GM12878 (cell line): Measurements from ENCODE around the gene FBXL17. TPM values are rescaled to one million over a fixed set of nuclear protein-coding genes. Genes with fewer than 3 reads are reported as not detected.
A peak's percentile ranks its signal among the peaks of the same experiment; 100 is the strongest.

Experiments used
- ATAC-seq: fragments of 200-7000 bp; cut with Tn5 transposase; 3 replicates; pipeline ENCODE4 v1.9.1; 2020; ENCODE audit warnings: mild to moderate bottlenecking, moderate library complexity
- BruUV-seq: library from RNA; stranded (reverse); fragments of 400-500 nt; replicated peaks from 2 replicates; lab custom pipeline; 2021; lab: Mats Ljungman, UMichigan
- CTCF ChIA-PET: fragments of 300-600 bp; sonication (Branson Sonifier 250); formaldehyde crosslinking; extraction: SDS; loops from one replicate; lab custom pipeline; 2021; ENCODE audit warnings: inconsistent platforms; lab: Yijun Ruan, JAX
- POLR2A ChIA-PET: fragments of 350-600 bp; formaldehyde crosslinking; extraction: SDS; loops from one replicate; lab custom pipeline; 2021; ENCODE audit warnings: inconsistent platforms; lab: Charles Lee
- RAD21 ChIA-PET: fragments of 300-600 bp; sonication (Branson Sonifier 250); formaldehyde crosslinking; loops from one replicate; lab custom pipeline; 2023; ENCODE audit warnings: antibody characterized with exemption; ENCODE audit not compliant: unreplicated experiment; lab: Charles Lee
- SMC1A ChIA-PET: fragments of 300-600 bp; sonication (Branson Sonifier 250); formaldehyde crosslinking; loops from one replicate; lab custom pipeline; 2023; ENCODE audit not compliant: unreplicated experiment, uncharacterized antibody; lab: Charles Lee
- DNase-seq: peaks from one replicate; pipeline ENCODE4 v3.0.0-alpha.2; 2011; ENCODE audit warnings: low read depth, low spot score
- FAIRE-seq: peaks from 3 replicates; lab custom pipeline; 2011; peaks lifted over from hg19 to GRCh38; lab: Jason Lieb, UNC
- H2AFZ ChIP-seq: 2 replicates; pipeline ENCODE4 v1.6.0; 2011; ENCODE audit warnings: low read depth, low read length, control low read depth; ENCODE audit not compliant: control insufficient read depth
- H3K27ac ChIP-seq: 2 replicates; pipeline ENCODE4 v1.5.1; 2011; ENCODE audit warnings: control low read depth; ENCODE audit not compliant: control insufficient read depth, insufficient read depth
- H3K27me3 ChIP-seq, 2 experiments: replicated peaks in 1 of 2; 2 replicates each; pipeline versions ENCODE4 v1.6.0 to v1.6.1; 2011; ENCODE audit warnings: low read length in 1 of 2; ENCODE audit not compliant: control insufficient read depth in 2 of 2, insufficient read depth in 2 of 2
- H3K36me3 ChIP-seq, 2 experiments: 2 replicates each; pipeline ENCODE4 v1.5.1; 2011; ENCODE audit warnings: low read length in 1 of 2; ENCODE audit not compliant: control insufficient read depth in 2 of 2, insufficient read depth in 2 of 2
- H3K4me1 ChIP-seq: 2 replicates; pipeline ENCODE4 v1.6.1; 2011; ENCODE audit warnings: mild to moderate bottlenecking, low read length, moderate library complexity, mixed read lengths; ENCODE audit not compliant: control insufficient read depth, insufficient read depth
- H3K4me2 ChIP-seq: 2 replicates; pipeline ENCODE4 v1.6.0; 2011; ENCODE audit warnings: control low read depth; ENCODE audit not compliant: control insufficient read depth, insufficient read depth
- H3K4me3 ChIP-seq: fragments of 200-600 bp; sonication (generic); 2 replicates; pipeline ENCODE4 v1.5.1; 2016
- H3K79me2 ChIP-seq: 2 replicates; pipeline ENCODE4 v1.6.0; 2011; ENCODE audit warnings: low read length; ENCODE audit not compliant: control insufficient read depth, insufficient read depth
- H3K9ac ChIP-seq: 2 replicates; pipeline ENCODE4 v1.8.0; 2011; ENCODE audit warnings: low read length, control low read depth, mixed read lengths; ENCODE audit not compliant: control insufficient read depth, insufficient read depth
- H3K9me3 ChIP-seq: replicated peaks from 3 replicates; pipeline ENCODE4 v1.5.1; 2011; ENCODE audit warnings: mild to moderate bottlenecking, low read length; ENCODE audit not compliant: control insufficient read depth, insufficient read depth
- H4K20me1 ChIP-seq: 2 replicates; pipeline ENCODE4 v1.6.0; 2011; ENCODE audit not compliant: control insufficient read depth, insufficient read depth
- ATF2 ChIP-seq: IDR thresholded peaks from 2 replicates; pipeline ENCODE4 v1.6.1; 2012; ENCODE audit warnings: low read length, inconsistent platforms
- BCL11A ChIP-seq: IDR thresholded peaks from 2 replicates; pipeline ENCODE4 v1.6.1; 2011; ENCODE audit warnings: low read depth, low read length
- DPF2 ChIP-seq: fragments of 450-650 bp; IDR thresholded peaks from 2 replicates; pipeline ENCODE4 v1.6.1; 2017; ENCODE audit warnings: mild to moderate bottlenecking
- E2F8 ChIP-seq: fragments of 450-650 bp; IDR thresholded peaks from 2 replicates; pipeline ENCODE4 v1.6.1; 2018; ENCODE audit warnings: mild to moderate bottlenecking, low read depth, moderate library complexity; ENCODE audit not compliant: partially characterized antibody
- ESRRA ChIP-seq: IDR thresholded peaks from 2 replicates; pipeline ENCODE4 v1.6.1; 2012; ENCODE audit warnings: mild to moderate bottlenecking, low read length, improper control_type of control experiment
- IKZF1 ChIP-seq: fragments of 450-650 bp; conservative IDR thresholded peaks from 2 replicates; pipeline ENCODE4 v1.6.1; 2017; ENCODE audit warnings: antibody characterized with exemption, mild to moderate bottlenecking
- MEF2A ChIP-seq: IDR thresholded peaks from 2 replicates; pipeline ENCODE4 v1.6.1; 2011; ENCODE audit warnings: low read depth, mild to moderate bottlenecking, low read length, moderate library complexity; ENCODE audit not compliant: insufficient read depth
- PML ChIP-seq: IDR thresholded peaks from 2 replicates; pipeline ENCODE4 v1.6.1; 2012; ENCODE audit warnings: low read length, inconsistent platforms
- SMAD5 ChIP-seq: IDR thresholded peaks from 2 replicates; pipeline ENCODE4 v1.6.1; 2016; ENCODE audit warnings: antibody characterized with exemption, low read depth
- SREBF1 ChIP-seq: IDR thresholded peaks from 2 replicates; pipeline ENCODE4 v1.6.1; 2012; ENCODE audit warnings: mild to moderate bottlenecking, low read length
- SREBF2 ChIP-seq: IDR thresholded peaks from 2 replicates; pipeline ENCODE4 v1.6.1; 2012; ENCODE audit warnings: mild to moderate bottlenecking, low read length
- TARDBP ChIP-seq: IDR thresholded peaks from 2 replicates; pipeline ENCODE4 v1.6.1; 2016; ENCODE audit warnings: borderline replicate concordance
- TCF12 ChIP-seq: IDR thresholded peaks from 2 replicates; pipeline ENCODE4 v1.6.1; 2011; ENCODE audit warnings: low read depth, mild to moderate bottlenecking, low read length
- YBX1 ChIP-seq: fragments of 450-650 bp; IDR thresholded peaks from 2 replicates; pipeline ENCODE4 v1.6.1; 2016; ENCODE audit warnings: antibody characterized with exemption
- YY1 ChIP-seq: IDR thresholded peaks from 2 replicates; pipeline ENCODE4 v1.6.1; 2011; ENCODE audit warnings: low read depth, mild to moderate bottlenecking, low read length
- ZNF24 ChIP-seq: fragments of 450-650 bp; IDR thresholded peaks from 2 replicates; pipeline ENCODE4 v1.6.1; 2017; ENCODE audit warnings: antibody characterized with exemption, mild to moderate bottlenecking
- WGBS: methylation state at CpG from one replicate; pipeline ENCODE4 v1.1.6; 2016; ENCODE audit warnings: low lambda C conversion rate; ENCODE audit not compliant: insufficient replicate concordance, insufficient coverage; ENCODE audit errors: missing lambda C conversion rate; 5-methylcytosine and 5-hydroxymethylcytosine counted together
- in situ Hi-C: fragments of 300-500 bp; cut with MboI; formaldehyde crosslinking; loops from 9 replicates; pipeline ENCODE4 v1.14.3; 2018; ENCODE audit warnings: mixed read lengths
- intact Hi-C: fragments of 100-400 bp; cut with micrococcal nuclease; formaldehyde crosslinking; loops from one replicate; pipeline ENCODE4 v1.14.2; 2022; ENCODE audit not compliant: unreplicated experiment
- polyA plus RNA-seq, 11 experiments: library from polyadenylated mRNA; depleted of rRNA in 4 of 11; unstranded in 6 of 11; stranded (reverse) in 5 of 11; fragments of >200 nt; fragmentation: Nextera tagmentation in 4 of 11; fragmentation: Illumina TruSeq in 1 of 11; extraction: Ambion mirVana in 4 of 11; extraction: Trizol in 1 of 11; gene quantifications; 1 replicate in 1 of 11; 2 replicates in 10 of 11; pipeline versions ENCODE4 v1.2.1 to v1.2.3, GENCODE V29; 2011 to 2016; ENCODE audit warnings: inconsistent platforms in 2 of 11, missing spikeins in 2 of 11, low read depth in 1 of 11
- total RNA-seq, 4 experiments: library from RNA; depleted of rRNA in 3 of 4; stranded (reverse); fragments of >200 nt in 3 of 4; fragmentation: Illumina TruSeq in 1 of 4; extraction: Trizol in 1 of 4; gene quantifications; 2 replicates each; pipeline versions ENCODE4 v1.2.1 to v1.2.3, GENCODE V29; 2013 to 2021

FBXL17 gene
- total and polyA plus RNA-seq, 10 of the 15 experiments (the other 5 are each of a cell fraction or from before 2014, with no cell fraction given), result 0.88 to 9.0 (median 4.4) TPM

- Histone ChIP-seq H3K4me3 (no peak overlapping the region), H3K9me3 (no peaks in the 10 kb centered on the region), H3K36me3 (no peaks in the 10 kb centered on the region), H3K4me2 (no peak overlapping the region), H3K27me3 (no peaks in the 10 kb centered on the region), H4K20me1 (no peaks in the 10 kb centered on the region), H3K27ac (no peak overlapping the region), H3K9ac (no peak overlapping the region), H2AFZ (no peak overlapping the region), H3K79me2 (no peaks in the 10 kb centered on the region), H3K4me1 (peaks cover 9% of the 10 kb centered on the region; the same call in 1 of the 2 replicates)
- FAIRE-seq (no peak), ATAC-seq (no peak), DNase-seq (no peak)
- no TSS peak for BruUV-seq
- intact Hi-C loops (no loop called here), in situ Hi-C loops (no loop called here)
- 90% methylated on average over 3 of the region's 3 CpGs for WGBS
- RAD21 ChIA-PET, result interaction anchor here (0.6 kb wide), 1 partner anchor 330 kb away, joined by 4 read pairs; no protein-coding TSS in a partner anchor
- SMC1A ChIA-PET, result interaction anchor here (0.7 to 1.4 kb wide), 2 partner anchors 20 to 119 kb away, joined by 3 read pairs; no protein-coding TSS in a partner anchor
- POLR2A ChIA-PET, result no interaction called here
- no peak for TF ChIP-seq ZNF24
- TF ChIP-seq ESRRA, result no peak
- no peak for TF ChIP-seq SREBF1
- TF ChIP-seq TCF12, result no peak
- TF ChIP-seq, all 136 proteins: peak for 0
- CTCF ChIA-PET, result interaction anchor here (0.7 kb wide), 1 partner anchor 118 kb away, joined by 3 read pairs; no protein-coding TSS in a partner anchor
Observed at GRCh38 chr5:108006791-108007190, 375.1 kb downstream of the FBXL17 start.

GRCh38 chr5:108003178-108003577 lies 378.7 kb downstream of the FBXL17 start:
- BruUV-seq, result no TSS peak
- FAIRE-seq (peak; percentile 66), ATAC-seq (peak; percentile 99), DNase-seq (peak; percentile 70)
- H3K27me3 ChIP-seq, result no peaks in the 10 kb centered on the region
- peak overlapping the region; percentile 70 for H2AFZ ChIP-seq
- H3K9ac ChIP-seq, result no peak overlapping the region; the same call in 1 of the 2 replicates
- SMC1A ChIA-PET, result interaction anchor here (0.9 to 1.2 kb wide), 3 partner anchors 12 to 39 kb away, joined by 3 to 4 read pairs (median 3); no protein-coding TSS in a partner anchor
- H3K36me3 ChIP-seq, result no peaks in the 10 kb centered on the region
- H3K4me1 ChIP-seq, result peaks cover 9% of the 10 kb centered on the region; the same call in 1 of the 2 replicates
- peak overlapping the region; percentile 55 for H3K27ac ChIP-seq
- H3K9me3 ChIP-seq, result no peaks in the 10 kb centered on the region
- RAD21 ChIA-PET, result no interaction called here
- intact Hi-C loops (no loop called here), in situ Hi-C loops (no loop called here)
- no peaks in the 10 kb centered on the region for H3K79me2 ChIP-seq
- WGBS, result 0% methylated on average over 1 of the region's 1 CpG
- CTCF ChIA-PET, result interaction anchor here (0.6 to 2.4 kb wide), 5 partner anchors 12 to 257 kb away, joined by 3 to 6 read pairs (median 3); no protein-coding TSS in a partner anchor
- peak overlapping the region; percentile 30 for H3K4me2 ChIP-seq
- H4K20me1 ChIP-seq, result no peaks in the 10 kb centered on the region
- POLR2A ChIA-PET, result no interaction called here
- no peak overlapping the region for H3K4me3 ChIP-seq
- TF ChIP-seq ATF2 (0 out of 2 replicates have a peak, but pooled peaks have one; percentile 27), SREBF2 (no peak), E2F8 (no peak), YY1 (no peak), TARDBP (no peak), BCL11A (no peak), YBX1 (no peak), PML (no peak), IKZF1 (0 out of 2 replicates have a peak, but pooled peaks have one; percentile 24), DPF2 (no peak), TCF12 (no peak), SMAD5 (no peak), MEF2A (no peak)
